H1 (cell line): Measurements from ENCODE around the gene KTN1. TPM values are rescaled to one million over a fixed set of nuclear protein-coding genes. Genes with fewer than 3 reads are reported as not detected.

Experiments used
- CTCF ChIA-PET: fragments of 300-600 bp; sonication (Branson Sonifier 250); formaldehyde crosslinking; loops from one replicate; lab custom pipeline; 2021; ENCODE audit not compliant: partially characterized antibody; lab: Charles Lee
- POLR2A ChIA-PET: fragments of 300-600 bp; sonication (Branson Sonifier 250); formaldehyde crosslinking; loops from one replicate; lab custom pipeline; 2021; ENCODE audit warnings: inconsistent platforms; ENCODE audit not compliant: partially characterized antibody; lab: Charles Lee
- DNase-seq, 2 experiments: peaks; one replicate each; pipeline versions ENCODE4 v3.0.0 to v3.0.0-alpha.2; 2010 to 2022; ENCODE audit warnings: low spot score in 2 of 2, low read depth in 1 of 2, mixed read lengths in 1 of 2
- FAIRE-seq: peaks from 2 replicates; lab custom pipeline; 2011; peaks lifted over from hg19 to GRCh38; lab: Jason Lieb, UNC
- H2AFZ ChIP-seq: 2 replicates; pipeline ENCODE4 v1.8.1; 2012; ENCODE audit warnings: low read length, inconsistent platforms
- H2AK5ac ChIP-seq: 2 replicates; pipeline ENCODE4 v1.6.1; 2013; ENCODE audit warnings: low read depth, low read length
- H2BK120ac ChIP-seq: replicated peaks from 2 replicates; pipeline ENCODE3; 2013; ENCODE audit warnings: low read depth, low read length, inconsistent platforms
- H2BK12ac ChIP-seq: 2 replicates; pipeline ENCODE4 v1.6.1; 2013; ENCODE audit warnings: low read depth, low read length
- H2BK15ac ChIP-seq: 2 replicates; pipeline ENCODE4 v1.6.1; 2013; ENCODE audit warnings: low read length
- H2BK20ac ChIP-seq: 2 replicates; pipeline ENCODE4 v1.6.1; 2013; ENCODE audit warnings: low read length
- H2BK5ac ChIP-seq: 2 replicates; pipeline ENCODE4 v1.6.1; 2013; ENCODE audit warnings: low read depth, low read length
- H3K14ac ChIP-seq: 2 replicates; pipeline ENCODE4 v1.6.1; 2013; ENCODE audit warnings: inconsistent platforms; ENCODE audit not compliant: insufficient read length
- H3K18ac ChIP-seq: 2 replicates; pipeline ENCODE4 v1.6.1; 2013; ENCODE audit warnings: low read length; ENCODE audit errors: extremely low read depth
- H3K23ac ChIP-seq: 2 replicates; pipeline ENCODE4 v1.6.1; 2013; ENCODE audit warnings: inconsistent platforms; ENCODE audit not compliant: insufficient read length
- H3K23me2 ChIP-seq: 2 replicates; pipeline ENCODE4 v1.6.1; 2013; ENCODE audit warnings: low read depth, low read length
- H3K27ac ChIP-seq: 2 replicates; pipeline ENCODE4 v1.6.1; 2011; ENCODE audit warnings: low read depth, low read length, inconsistent platforms
- H3K27me3 ChIP-seq, 4 experiments: replicated peaks in 1 of 4; 1 replicate in 1 of 4; 2 replicates in 3 of 4; pipeline versions ENCODE4 v1.6.1 to v1.8.1; 2011 to 2013; ENCODE audit warnings: low read length in 3 of 4, mild to moderate bottlenecking in 3 of 4, inconsistent platforms in 2 of 4, mixed read lengths in 2 of 4, moderate library complexity in 1 of 4; ENCODE audit not compliant: control insufficient read depth in 3 of 4, insufficient read depth in 3 of 4; ENCODE audit errors: extremely low read depth in 1 of 4
- H3K36me3 ChIP-seq, 4 experiments: 2 replicates each; pipeline versions ENCODE4 v1.6.1 to v1.8.1; 2011 to 2013; ENCODE audit warnings: mild to moderate bottlenecking in 4 of 4, low read length in 3 of 4, moderate library complexity in 2 of 4, control low read depth in 1 of 4, inconsistent platforms in 1 of 4; ENCODE audit not compliant: insufficient read depth in 4 of 4, control insufficient read depth in 2 of 4
- H3K4ac ChIP-seq: replicated peaks from 2 replicates; pipeline ENCODE3; 2013; ENCODE audit warnings: low read length, low read depth, mixed read lengths, inconsistent platforms; ENCODE audit not compliant: insufficient read length
- H3K4me1 ChIP-seq, 4 experiments: replicated peaks in 1 of 4; 1 replicate in 1 of 4; 2 replicates in 3 of 4; pipeline versions ENCODE4 v1.6.1 to v1.8.1; 2011 to 2013; ENCODE audit warnings: low read length in 3 of 4, inconsistent platforms in 2 of 4, mixed read lengths in 1 of 4; ENCODE audit not compliant: insufficient read depth in 4 of 4, control insufficient read depth in 3 of 4
- H3K4me2 ChIP-seq, 2 experiments: 2 replicates each; pipeline versions ENCODE4 v1.6.1 to v1.8.1; 2011 to 2013; ENCODE audit warnings: low read depth in 2 of 2, low read length in 2 of 2, control low read depth in 1 of 2, inconsistent platforms in 1 of 2, mild to moderate bottlenecking in 1 of 2; ENCODE audit not compliant: insufficient read depth in 1 of 2
- H3K4me3 ChIP-seq, 4 experiments: fragments of 200-600, 300-600 bp in 1 of 4; sonication (generic), shearing (Covaris generic), sonication (Bioruptor Twin) in 1 of 4; 2 replicates each; pipeline versions ENCODE4 v1.5.1 to v1.8.1; 2011 to 2016; ENCODE audit warnings: low read length in 4 of 4, low read depth in 3 of 4, control low read depth in 2 of 4, inconsistent platforms in 2 of 4, mild to moderate bottlenecking in 2 of 4, mixed read lengths in 1 of 4, moderate library complexity in 1 of 4; ENCODE audit not compliant: insufficient read depth in 2 of 4; ENCODE audit errors: extremely low read depth in 1 of 4
- H3K56ac ChIP-seq: replicated peaks from 2 replicates; pipeline ENCODE3; 2013; ENCODE audit warnings: low read depth, mild to moderate bottlenecking, mixed read lengths, low read length, inconsistent platforms; ENCODE audit not compliant: insufficient read length
- H3K79me1 ChIP-seq: 2 replicates; pipeline ENCODE4 v1.6.1; 2013; ENCODE audit warnings: low read depth, low read length, control low read depth
- H3K79me2 ChIP-seq, 2 experiments: 2 replicates each; pipeline versions ENCODE4 v1.6.1 to v1.8.1; 2012 to 2013; ENCODE audit warnings: low read length in 2 of 2, mild to moderate bottlenecking in 2 of 2, inconsistent platforms in 1 of 2; ENCODE audit not compliant: insufficient read depth in 2 of 2, control insufficient read depth in 1 of 2
- H3K9ac ChIP-seq, 4 experiments: replicated peaks in 1 of 4; 1 replicate in 1 of 4; 2 replicates in 3 of 4; pipeline versions ENCODE4 v1.6.1 to v1.8.1; 2011 to 2013; ENCODE audit warnings: low read depth in 3 of 4, low read length in 3 of 4, control low read depth in 2 of 4, mild to moderate bottlenecking in 2 of 4, moderate library complexity in 2 of 4, inconsistent platforms in 1 of 4; ENCODE audit errors: extremely low read depth in 1 of 4
- H3K9me3 ChIP-seq, 2 experiments: 2 replicates each; pipeline versions ENCODE4 v1.6.1 to v1.8.1; 2012 to 2013; ENCODE audit warnings: mild to moderate bottlenecking in 2 of 2, moderate library complexity in 2 of 2, control low read depth in 1 of 2, inconsistent platforms in 1 of 2, low read depth in 1 of 2, low read length in 1 of 2, mixed read lengths in 1 of 2; ENCODE audit not compliant: insufficient read depth in 2 of 2
- H4K20me1 ChIP-seq, 2 experiments: replicated peaks in 1 of 2; 2 replicates each; pipeline versions ENCODE3 to v1.8.1; 2011 to 2013; ENCODE audit warnings: inconsistent platforms in 2 of 2, low read length in 2 of 2, mild to moderate bottlenecking in 1 of 2; ENCODE audit not compliant: insufficient read depth in 2 of 2, control insufficient read depth in 1 of 2
- H4K5ac ChIP-seq: 2 replicates; pipeline ENCODE4 v1.6.1; 2013; ENCODE audit warnings: low read length, low read depth, mixed read lengths, inconsistent platforms; ENCODE audit not compliant: insufficient read length
- H4K8ac ChIP-seq: 2 replicates; pipeline ENCODE4 v1.8.0; 2013; ENCODE audit warnings: mild to moderate bottlenecking, moderate library complexity, low read length, inconsistent platforms; ENCODE audit not compliant: insufficient read depth; ENCODE audit errors: extremely low read depth
- H4K91ac ChIP-seq: replicated peaks from 2 replicates; pipeline ENCODE3; 2013; ENCODE audit warnings: low read length, mixed read lengths, inconsistent platforms; ENCODE audit not compliant: insufficient read length
- HDAC6 ChIP-seq: IDR thresholded peaks from one replicate; pipeline ENCODE4 v1.7.1; 2012; ENCODE audit warnings: low read depth, mild to moderate bottlenecking, inconsistent platforms, low read length, moderate library complexity
- MAFK ChIP-seq: IDR thresholded peaks from 2 replicates; pipeline ENCODE4 v1.6.1; 2012; ENCODE audit warnings: low read depth, mild to moderate bottlenecking, improper control_type of control experiment, low read length
- NRF1 ChIP-seq: IDR thresholded peaks from 2 replicates; pipeline ENCODE4 v1.6.1; 2011; ENCODE audit warnings: mild to moderate bottlenecking, low read depth, low read length, improper control_type of control experiment
- POLR2AphosphoS5 ChIP-seq: IDR thresholded peaks from 2 replicates; pipeline ENCODE4 v1.6.1; 2011; ENCODE audit warnings: low read depth, low read length
- RAD21 ChIP-seq, 2 experiments: IDR thresholded peaks in 1 of 2; conservative IDR thresholded peaks in 1 of 2; 2 replicates each; pipeline ENCODE4 v1.6.1; 2011; ENCODE audit warnings: low read depth in 2 of 2, low read length in 2 of 2, improper control_type of control experiment in 1 of 2, inconsistent platforms in 1 of 2, mild to moderate bottlenecking in 1 of 2, moderate library complexity in 1 of 2
- SAP30 ChIP-seq: fragments of 300-600 bp; sonication (generic); IDR thresholded peaks from 2 replicates; pipeline ENCODE4 v1.7.1; 2012; ENCODE audit warnings: low read length, moderate library complexity, mild to moderate bottlenecking, inconsistent platforms; ENCODE audit not compliant: insufficient read depth, insufficient replicate concordance
- SIRT6 ChIP-seq: IDR thresholded peaks from one replicate; pipeline ENCODE4 v1.7.1; 2012; ENCODE audit warnings: low read length, inconsistent platforms
- SP4 ChIP-seq: IDR thresholded peaks from 2 replicates; pipeline ENCODE4 v1.6.1; 2012; ENCODE audit warnings: low read length, inconsistent platforms
- WGBS, 2 experiments: shearing (Covaris generic) in 1 of 2; methylation state at CpG; one replicate each; pipeline versions ENCODE4 v1.1.6 to v1.1.7; 2013 to 2015; ENCODE audit warnings: low lambda C conversion rate in 2 of 2, mixed read lengths in 2 of 2, inconsistent platforms in 1 of 2, low coverage in 1 of 2, missing lambda C conversion rate in 1 of 2; ENCODE audit not compliant: insufficient replicate concordance in 2 of 2, insufficient coverage in 1 of 2, insufficient read length in 1 of 2; ENCODE audit errors: extremely low coverage in 1 of 2, missing lambda C conversion rate in 1 of 2; 5-methylcytosine and 5-hydroxymethylcytosine counted together
- polyA plus RNA-seq, 7 experiments: library from polyadenylated mRNA; depleted of rRNA in 3 of 7; stranded (reverse) in 5 of 7; unstranded in 2 of 7; fragments of >200 nt in 5 of 7; fragments of 200-250 nt in 2 of 7; gene quantifications; 1 replicate in 5 of 7; 2 replicates in 1 of 7; 4 replicates in 1 of 7; pipeline versions ENCODE4 v1.2.1 to v1.2.3, GENCODE V29; 2011 to 2013; ENCODE audit warnings: missing spikeins in 2 of 7, mixed read lengths in 2 of 7
- total RNA-seq: library from RNA; stranded (reverse); fragmentation: NEBNext Ultra II Directional; extraction: Animal tissue kit (Norgen Biotek cat#: 25700); gene quantifications from 2 replicates; pipeline ENCODE4 v1.2.1, GENCODE V29; 2021
- TF ChIP-seq, protein P1 (sequence below), 3 experiments: IDR thresholded peaks; 1 replicate in 2 of 3; 2 replicates in 1 of 3; pipeline versions ENCODE4 v1.5.1 to v1.6.1; 2011; ENCODE audit warnings: low read length in 3 of 3, mild to moderate bottlenecking in 3 of 3, inconsistent platforms in 2 of 3, low read depth in 1 of 3, moderate library complexity in 1 of 3; ENCODE audit not compliant: insufficient read depth in 1 of 3; ENCODE audit errors: control extremely low read depth in 1 of 3

The KTN1 gene
- total and polyA plus RNA-seq, 2 of the 8 experiments (the other 6 are each of a cell fraction or from before 2014, with no cell fraction given): 15.4 to 151 TPM

DNA sequence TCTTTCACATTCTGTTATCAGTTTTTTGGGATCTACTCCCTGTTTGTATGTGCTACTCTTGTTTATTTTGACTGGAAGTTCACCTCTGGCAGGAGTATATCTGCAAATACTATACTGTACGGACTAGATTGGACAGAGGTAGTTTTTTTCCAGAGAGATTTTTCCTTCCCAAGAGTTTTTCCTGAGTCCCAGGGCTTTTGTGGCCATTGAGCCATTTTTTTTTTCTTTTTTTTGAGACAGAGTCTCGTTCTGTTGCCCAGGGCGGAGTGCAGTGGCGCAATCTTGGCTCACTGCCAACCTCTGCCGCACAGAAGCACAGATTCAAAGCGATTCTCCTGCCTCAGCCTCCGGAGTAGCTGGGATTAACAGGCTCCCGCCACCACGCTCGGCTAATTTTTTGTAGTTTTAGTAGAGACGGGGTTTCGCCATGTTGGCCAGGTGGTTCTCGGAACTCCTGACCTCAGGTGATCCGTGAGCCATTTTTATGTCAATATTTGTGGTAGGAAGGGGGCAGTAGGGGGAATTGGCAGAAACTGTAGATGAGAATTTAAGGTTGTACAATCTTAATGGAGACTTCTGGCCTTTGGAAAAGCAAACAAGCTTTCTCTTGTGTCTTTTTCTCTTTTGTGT, 19.4 kb downstream of the KTN1 start:
- Histone ChIP-seq H2BK20ac (no peak overlapping the region), H3K14ac (no peak overlapping the region), H4K91ac (no peak overlapping the region), H3K9ac (no peak overlapping the region), H4K8ac (peak overlapping the region; percentile 79), H3K4me3 (no peak overlapping the region), H3K79me2 (peaks cover 7 to 95% of the 10 kb centered on the region in 2 experiments; a peak in 3 of 4 replicates), H3K4me2 (no peak overlapping the region), H2BK12ac (no peak overlapping the region), H2BK5ac (no peak overlapping the region), H2AFZ (no peak overlapping the region), H3K27me3 (no peaks in the 10 kb centered on the region), H4K5ac (no peak overlapping the region), H3K23me2 (no peaks in the 10 kb centered on the region), H3K4ac (no peak overlapping the region), H2BK15ac (no peak overlapping the region), H3K36me3 (no peaks in the 10 kb centered on the region), H3K4me1 (peaks cover 0 to 7% (median 3%) of the 10 kb centered on the region in 4 experiments; a peak in 4 of 7 replicates), H3K18ac (no peak overlapping the region), H3K56ac (no peak overlapping the region), H3K23ac (no peak overlapping the region), H3K79me1 (peaks cover 2% of the 10 kb centered on the region; the same call in 1 of the 2 replicates), H4K20me1 (no peaks in the 10 kb centered on the region), H3K27ac (no peak overlapping the region), H3K9me3 (no peaks in the 10 kb centered on the region), H2AK5ac (no peak overlapping the region), H2BK120ac (no peak overlapping the region)
- ChIA-PET CTCF (no interaction called here), POLR2A (no interaction called here)
- WGBS, 2 experiments: 95% methylated on average over 14 of the region's 14 CpGs; no CpG with 5 or more reads in 1 of the 2 experiments
- no peak for FAIRE-seq
- no peak for DNase-seq
- TF ChIP-seq SIRT6 (no peak), RAD21 (IDR thresholded peaks at IDR 0.05 in 1 of 2, conservative IDR thresholded peaks at IDR 0.05 in 1 of 2; ENCODE audit: low read depth in 2 of 2, low read length in 2 of 2) (no peak), MAFK (no peak), SAP30 (no peak), POLR2AphosphoS5 (no peak), HDAC6 (no peak), NRF1 (no peak), SP4 (no peak)
- TF ChIP-seq, protein P1, sequence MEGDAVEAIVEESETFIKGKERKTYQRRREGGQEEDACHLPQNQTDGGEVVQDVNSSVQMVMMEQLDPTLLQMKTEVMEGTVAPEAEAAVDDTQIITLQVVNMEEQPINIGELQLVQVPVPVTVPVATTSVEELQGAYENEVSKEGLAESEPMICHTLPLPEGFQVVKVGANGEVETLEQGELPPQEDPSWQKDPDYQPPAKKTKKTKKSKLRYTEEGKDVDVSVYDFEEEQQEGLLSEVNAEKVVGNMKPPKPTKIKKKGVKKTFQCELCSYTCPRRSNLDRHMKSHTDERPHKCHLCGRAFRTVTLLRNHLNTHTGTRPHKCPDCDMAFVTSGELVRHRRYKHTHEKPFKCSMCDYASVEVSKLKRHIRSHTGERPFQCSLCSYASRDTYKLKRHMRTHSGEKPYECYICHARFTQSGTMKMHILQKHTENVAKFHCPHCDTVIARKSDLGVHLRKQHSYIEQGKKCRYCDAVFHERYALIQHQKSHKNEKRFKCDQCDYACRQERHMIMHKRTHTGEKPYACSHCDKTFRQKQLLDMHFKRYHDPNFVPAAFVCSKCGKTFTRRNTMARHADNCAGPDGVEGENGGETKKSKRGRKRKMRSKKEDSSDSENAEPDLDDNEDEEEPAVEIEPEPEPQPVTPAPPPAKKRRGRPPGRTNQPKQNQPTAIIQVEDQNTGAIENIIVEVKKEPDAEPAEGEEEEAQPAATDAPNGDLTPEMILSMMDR (IDR thresholded peaks at IDR 0.05; ENCODE audit: control extremely low read depth in 1 of 3, insufficient read depth in 1 of 3, low read depth in 1 of 3, low read length in 3 of 3): no peak
